Fibroblast of peridontal ligament (primary cell): Measurements from ENCODE around the gene OR51S1.
"Not testable (repeated sequence)": the region's sequence is repeated elsewhere in the genome, so short reads cannot be mapped to it uniquely, and the experiment has no call there.

Experiments used
- DNase-seq: peaks from one replicate; pipeline ENCODE4 v3.0.0-alpha.2; 2010; ENCODE audit errors: extremely low read depth

Gene OR51S1

DNA sequence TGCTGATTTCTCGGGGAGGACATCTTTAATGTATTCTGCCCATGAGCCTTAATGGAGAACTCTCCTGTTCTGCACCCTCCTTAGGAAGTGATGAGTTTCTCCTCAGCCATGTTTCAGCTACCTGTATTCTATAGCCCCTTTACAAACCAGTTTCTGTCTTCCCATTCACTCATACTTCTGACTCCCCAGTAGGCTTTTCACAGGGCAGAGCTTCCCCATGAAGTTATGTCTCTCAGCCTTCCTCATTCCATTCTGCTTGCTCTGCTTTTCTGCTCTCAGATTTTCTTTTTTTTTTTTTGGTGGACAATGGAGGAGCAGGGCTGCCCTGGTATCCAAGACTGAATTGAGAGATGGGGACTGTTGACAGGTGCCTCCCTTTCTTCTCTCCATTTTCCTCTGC is 40.5 kb downstream of the OR51S1 start:
- DNase-seq: no peak

DNA sequence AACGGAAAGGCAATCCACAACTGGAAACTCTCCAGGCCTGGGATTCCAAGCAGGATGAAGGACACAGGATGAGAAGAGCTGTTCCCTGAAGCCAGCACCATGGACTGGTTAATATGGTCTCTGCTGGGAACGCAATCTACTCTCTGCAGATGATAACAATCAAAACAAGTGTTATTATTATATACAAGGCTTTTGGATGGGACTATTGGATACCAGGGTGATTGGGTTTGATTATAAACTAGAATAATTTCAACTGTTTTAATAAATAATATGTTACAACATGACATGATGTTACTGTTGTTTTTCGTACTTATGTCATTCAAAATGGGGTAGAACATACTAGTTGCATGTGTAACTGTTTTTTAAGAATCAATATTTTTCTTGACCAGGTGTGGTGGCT is 44.7 kb downstream of the OR51S1 start, which contains the start of gene OR52R1:
TSS of gene OR52R1 (minus strand) at position 101 of the 400 bp plus-strand sequence. CDS start at position 101, 0 bp downstream.
- no peak for DNase-seq

DNA sequence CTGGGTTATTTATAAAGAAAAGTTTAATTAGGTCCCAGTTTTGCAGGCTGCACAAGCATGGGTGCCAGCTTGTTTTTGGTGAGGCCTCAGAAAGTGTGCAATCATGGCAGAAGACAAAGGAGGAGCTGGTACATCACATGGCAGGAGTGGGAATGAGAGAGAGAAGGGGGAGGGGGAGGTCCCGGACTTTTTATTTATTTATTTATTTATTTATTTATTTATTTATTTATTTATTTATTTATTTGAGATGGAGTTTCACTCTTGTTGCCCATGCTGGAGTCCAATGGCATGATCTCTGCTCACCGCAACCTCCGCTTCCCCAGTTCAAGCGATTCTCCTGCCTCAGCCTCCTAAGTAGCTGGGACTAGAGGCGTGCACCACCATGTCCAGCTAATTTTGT is 47.7 kb downstream of the OR51S1 start:
- not testable (repeated sequence) for DNase-seq

DNA sequence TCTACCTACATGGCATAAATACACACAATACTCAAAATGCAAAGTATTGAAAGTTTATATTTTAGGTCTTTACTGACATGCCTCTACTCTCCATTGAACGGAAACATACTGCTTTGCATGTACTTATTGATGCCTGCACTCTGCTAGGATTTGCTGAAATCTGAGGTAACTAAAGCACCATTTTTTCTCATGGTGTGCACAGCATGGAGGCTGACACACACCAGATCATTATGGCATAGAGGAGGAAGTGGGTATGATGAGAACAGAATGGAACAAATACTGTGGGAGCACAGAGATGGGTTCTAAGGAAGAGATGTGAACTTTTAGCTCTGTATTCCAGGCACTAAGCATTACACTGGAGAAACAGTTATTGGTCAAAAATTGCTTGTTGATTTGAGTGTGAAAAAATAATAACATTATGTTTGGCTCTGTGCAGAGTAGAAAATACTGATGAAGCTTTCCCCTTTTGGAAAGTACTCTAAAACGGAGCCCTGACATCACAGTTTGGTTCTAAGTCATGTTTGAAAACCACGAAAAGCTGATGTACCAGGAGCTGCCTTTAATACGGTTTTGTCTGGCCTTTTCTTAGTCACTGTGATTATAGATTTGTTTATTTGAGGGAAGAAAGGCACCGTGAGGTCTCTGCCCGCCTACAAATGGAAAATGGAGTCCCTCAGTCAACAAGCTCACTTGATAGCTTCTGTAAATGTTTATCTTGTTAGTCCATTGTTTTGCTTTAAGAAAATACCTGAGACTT is 50.4 kb downstream of the OR51S1 start:
- DNase-seq: no peak
